Myocyte (in vitro differentiated cells): Measurements from ENCODE around the gene TRUB2. TPM values are rescaled to one million over a fixed set of nuclear protein-coding genes. Genes with fewer than 3 reads are reported as not detected.

Experiments
- DNase-seq: peaks from one replicate; pipeline ENCODE4 v3.0.0-alpha.2; 2012; ENCODE audit warnings: low read depth
- polyA plus RNA-seq: library from polyadenylated mRNA; unstranded; fragments of >200 nt; gene quantifications from one replicate; pipeline ENCODE4 v1.2.1, GENCODE V29; 2012; ENCODE audit warnings: missing spikeins
- total RNA-seq: library from RNA; depleted of rRNA; stranded (reverse); fragments of >200 nt; gene quantifications from 2 replicates; pipeline ENCODE4 v1.2.3, GENCODE V29; 2014

The TRUB2 gene, protein sequence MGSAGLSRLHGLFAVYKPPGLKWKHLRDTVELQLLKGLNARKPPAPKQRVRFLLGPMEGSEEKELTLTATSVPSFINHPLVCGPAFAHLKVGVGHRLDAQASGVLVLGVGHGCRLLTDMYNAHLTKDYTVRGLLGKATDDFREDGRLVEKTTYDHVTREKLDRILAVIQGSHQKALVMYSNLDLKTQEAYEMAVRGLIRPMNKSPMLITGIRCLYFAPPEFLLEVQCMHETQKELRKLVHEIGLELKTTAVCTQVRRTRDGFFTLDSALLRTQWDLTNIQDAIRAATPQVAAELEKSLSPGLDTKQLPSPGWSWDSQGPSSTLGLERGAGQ
- total RNA-seq, result 13.2 and 17.3 TPM in 2 replicates
- 31.9 TPM for polyA plus RNA-seq

GRCh38 chr9:128322404-128323211 is at the start of gene TRUB2, which contains the start of gene COQ4:
TRUB2 (minus strand) TSS chr9:128322447; CDS start chr9:128322408, 39 bp downstream.
COQ4 (plus strand) TSS chr9:128322839; CDS start chr9:128322859, 20 bp downstream.
- peak; percentile 98 for DNase-seq

- no peak for DNase-seq
Observed at GRCh38 chr9:128371630-128372117, 49.4 kb upstream of the TRUB2 start.

DNA sequence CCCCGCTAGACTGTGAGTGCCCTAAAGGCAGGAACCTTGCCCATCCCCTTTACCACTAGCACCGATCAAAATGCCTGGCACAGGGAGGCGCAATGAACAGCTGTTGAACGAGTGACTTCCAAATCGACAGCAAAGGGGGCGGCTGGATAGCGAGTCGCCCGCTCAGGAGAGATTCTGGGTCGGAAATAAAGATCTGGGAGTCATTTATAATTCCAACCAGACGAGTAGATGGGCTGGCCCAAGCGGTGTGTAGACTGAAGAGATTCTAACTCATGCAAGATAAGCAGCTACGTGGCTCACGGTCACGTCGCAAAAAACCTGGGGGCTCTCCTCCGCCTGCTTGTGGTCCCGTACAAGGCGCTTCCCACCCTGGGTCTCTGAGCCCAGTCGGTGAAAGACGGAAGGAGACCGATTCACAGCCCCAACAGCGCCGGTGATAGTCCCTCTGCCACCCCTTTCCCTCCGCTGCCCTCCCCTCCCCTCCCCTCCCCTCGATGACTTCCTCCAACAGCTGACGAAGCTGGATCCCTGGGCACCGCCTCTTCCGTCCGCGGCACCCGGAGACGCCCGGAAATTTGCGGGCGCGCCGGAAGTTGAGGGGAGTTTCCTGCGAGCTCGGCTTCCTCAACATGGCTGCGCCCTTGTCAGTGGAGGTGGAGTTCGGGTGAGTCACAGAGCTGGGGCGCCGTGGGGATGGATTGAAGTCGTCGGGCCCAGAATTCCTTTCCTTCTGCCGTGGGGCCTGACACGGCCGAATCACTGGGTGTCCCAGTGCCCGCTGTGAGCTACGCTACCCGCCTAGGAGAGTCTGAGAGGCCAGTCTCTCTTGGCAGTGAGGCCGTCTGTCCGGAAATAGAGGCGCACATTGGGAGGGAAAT is 48.7 kb upstream of the TRUB2 start, which contains the start of gene URM1:
TSS of gene URM1 (plus strand) at position 623 of the 878 bp plus-strand sequence. CDS start at position 630, 7 bp downstream.
- peak; percentile 97 for DNase-seq

DNA sequence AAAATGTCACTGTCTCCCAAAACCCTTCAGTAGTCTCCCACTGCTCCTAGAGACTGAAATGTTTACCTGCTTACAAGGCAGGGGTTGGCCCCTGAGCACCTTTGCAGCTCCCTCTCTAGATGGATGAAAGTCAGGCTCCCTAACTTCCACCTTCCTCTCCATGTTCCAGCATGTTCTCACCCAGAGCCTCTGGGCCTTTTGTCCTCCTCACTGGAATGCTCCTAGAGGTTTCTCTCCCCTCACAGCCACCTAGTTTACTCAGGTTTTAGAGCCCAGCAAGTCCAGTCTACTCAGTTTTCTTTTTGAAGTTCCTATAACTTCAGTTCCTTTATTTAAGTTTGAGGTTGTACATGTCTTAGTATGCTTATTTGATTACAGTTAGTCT is 48.1 kb upstream of the TRUB2 start:
- no peak for DNase-seq

DNA sequence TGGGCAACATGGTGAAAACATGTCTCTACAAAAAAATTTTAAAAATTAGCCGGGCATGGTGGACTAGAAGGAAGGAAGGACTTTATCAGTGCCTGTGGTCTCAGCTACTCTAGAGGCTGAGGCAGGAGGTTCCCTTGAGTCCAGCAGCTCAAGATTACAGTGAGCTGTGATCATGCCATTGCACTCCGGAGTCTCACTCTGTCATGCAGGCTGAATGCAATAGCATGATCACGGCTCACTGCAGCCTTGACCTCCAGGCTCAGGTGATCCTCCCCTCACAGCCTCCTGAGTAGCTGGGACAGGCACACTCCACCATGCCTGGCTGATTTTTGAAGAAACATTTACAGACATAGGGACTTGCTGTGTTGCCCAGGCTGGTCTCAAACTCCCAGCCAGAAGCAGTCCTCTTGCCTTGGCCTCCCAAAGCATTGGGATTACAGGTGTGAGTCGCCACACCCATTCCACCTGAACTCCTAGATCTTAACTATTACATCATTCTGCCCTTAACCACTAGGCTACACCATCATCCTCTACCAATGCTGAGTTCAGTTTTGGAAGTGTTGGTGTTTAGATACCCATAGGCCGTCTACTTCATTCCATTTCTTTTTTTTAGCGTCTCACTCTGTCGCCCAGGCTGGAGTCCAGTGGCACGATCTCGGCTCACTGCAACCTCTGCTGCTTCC is 46.9 kb upstream of the TRUB2 start:
- DNase-seq, result no peak

DNA sequence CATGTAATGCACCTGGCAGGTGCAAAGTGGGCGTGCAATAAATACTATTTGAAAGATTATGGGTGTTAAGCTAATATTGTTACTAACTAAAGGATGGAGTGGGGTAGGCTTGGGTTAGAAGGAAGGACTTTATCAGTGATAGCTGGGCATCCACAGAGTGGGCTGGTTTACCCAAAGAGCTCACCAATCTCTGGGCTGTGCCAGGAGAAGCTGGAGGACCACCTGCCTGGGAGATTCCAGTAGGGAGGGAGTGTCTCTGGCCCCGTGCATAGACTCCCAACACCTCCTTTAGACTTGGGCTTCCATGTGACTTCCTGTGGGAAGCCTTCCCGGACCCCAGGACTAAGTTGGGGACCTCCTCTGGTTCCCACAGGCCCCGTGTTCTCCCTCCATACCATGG is 43.3 kb upstream of the TRUB2 start:
- DNase-seq, result no peak

DNA sequence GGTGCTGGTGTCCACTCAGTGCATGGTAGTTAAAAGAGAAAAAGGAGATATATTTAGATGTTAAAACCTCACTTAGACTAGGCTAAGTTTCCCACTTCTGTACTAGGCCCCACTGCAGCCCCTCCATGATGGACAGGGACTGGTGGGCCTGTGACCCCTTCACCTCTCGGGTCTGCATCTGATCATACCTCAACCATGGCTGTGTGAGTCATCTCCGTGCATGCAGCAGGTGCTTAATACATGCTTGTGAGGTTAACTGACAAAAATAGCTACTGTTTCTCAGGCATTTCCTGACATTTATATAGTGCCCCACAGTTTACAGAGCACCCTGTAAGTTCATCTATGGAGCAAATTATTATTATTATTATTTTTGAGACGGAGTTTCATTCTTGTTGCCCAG is 40.5 kb upstream of the TRUB2 start:
- peak; percentile 50 for DNase-seq

DNA sequence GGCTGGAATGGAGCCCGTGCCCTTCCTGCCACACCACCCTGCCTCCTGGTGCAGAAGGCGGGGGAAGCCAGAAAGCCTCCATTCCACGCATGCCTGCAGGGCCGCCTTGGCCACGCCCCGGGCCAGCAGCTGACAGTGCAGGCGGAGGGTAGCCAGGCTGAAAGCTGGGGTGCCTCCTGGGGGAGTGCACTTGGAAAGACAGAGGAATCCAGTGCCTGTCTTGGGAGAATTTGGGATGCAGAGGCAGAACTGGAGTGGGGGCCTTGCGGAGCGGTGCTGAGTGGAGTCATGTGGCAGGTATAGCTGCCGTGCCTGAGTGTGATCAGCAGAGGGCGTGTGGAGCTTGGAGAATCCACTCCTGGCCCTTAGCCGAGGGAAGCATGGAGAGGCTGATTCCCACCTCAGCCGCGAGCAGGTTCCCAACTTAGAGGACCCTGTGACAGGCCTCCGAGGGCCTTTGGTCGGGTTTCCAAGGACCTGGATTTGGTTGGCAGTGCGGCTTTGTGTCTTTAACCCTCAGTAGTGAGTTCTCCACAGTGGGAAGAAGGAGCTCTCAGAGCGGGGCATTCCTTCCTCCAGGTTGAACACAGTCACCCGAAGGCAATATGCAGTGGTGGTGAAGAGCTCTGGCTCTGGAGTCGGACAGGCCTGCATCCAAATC is 39.9 kb upstream of the TRUB2 start:
- DNase-seq, result peak; percentile 96

GRCh38 chr9:128361296-128361985 is 39.2 kb upstream of the TRUB2 start:
- peak; percentile 91 for DNase-seq

DNA sequence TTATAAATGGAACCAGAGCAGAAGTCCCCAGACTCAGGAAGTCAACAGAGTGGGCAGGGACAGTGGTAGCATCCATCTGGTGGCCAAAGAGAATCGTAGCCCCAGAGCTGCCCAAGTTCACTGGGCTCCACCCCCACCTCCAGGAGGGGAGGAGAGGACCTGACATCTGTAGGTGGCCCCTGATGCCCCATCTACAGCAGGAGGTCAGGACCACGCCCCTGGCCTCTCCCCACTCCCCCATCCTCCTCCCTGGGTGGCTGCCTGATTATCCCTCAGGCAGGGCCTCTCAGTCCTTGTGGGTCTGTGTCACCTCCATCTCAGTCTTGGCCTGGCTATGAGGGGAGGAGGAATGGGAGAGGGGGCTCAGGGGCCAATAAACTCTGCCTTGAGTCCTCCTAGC is 38.6 kb upstream of the TRUB2 start:
- DNase-seq, result no peak

DNA sequence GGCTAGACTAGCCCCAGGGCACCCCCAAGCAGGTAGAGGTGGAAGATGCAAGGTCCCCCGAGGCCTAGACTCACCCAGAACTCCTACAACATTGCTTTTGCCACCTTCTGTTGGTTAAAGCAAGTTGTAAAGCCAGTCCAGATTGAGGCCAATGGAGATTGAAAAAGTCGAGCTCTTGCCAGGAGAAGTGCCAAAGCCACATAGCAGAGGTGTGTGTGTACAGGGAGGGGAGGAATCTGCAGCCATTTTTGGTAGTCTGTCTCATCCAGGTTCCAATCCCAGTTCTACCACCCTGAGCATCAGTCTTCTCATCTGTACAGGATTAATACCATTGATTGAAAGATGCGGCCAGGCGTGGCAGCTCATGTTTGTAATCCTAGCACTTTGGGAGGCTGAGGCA is 36.6 kb upstream of the TRUB2 start:
- DNase-seq, result no peak

- no peak for DNase-seq
Observed at GRCh38 chr9:128358090-128358489, 35.8 kb upstream of the TRUB2 start.

- no peak for DNase-seq
Observed at GRCh38 chr9:128355451-128355850, 33.2 kb upstream of the TRUB2 start.

DNA sequence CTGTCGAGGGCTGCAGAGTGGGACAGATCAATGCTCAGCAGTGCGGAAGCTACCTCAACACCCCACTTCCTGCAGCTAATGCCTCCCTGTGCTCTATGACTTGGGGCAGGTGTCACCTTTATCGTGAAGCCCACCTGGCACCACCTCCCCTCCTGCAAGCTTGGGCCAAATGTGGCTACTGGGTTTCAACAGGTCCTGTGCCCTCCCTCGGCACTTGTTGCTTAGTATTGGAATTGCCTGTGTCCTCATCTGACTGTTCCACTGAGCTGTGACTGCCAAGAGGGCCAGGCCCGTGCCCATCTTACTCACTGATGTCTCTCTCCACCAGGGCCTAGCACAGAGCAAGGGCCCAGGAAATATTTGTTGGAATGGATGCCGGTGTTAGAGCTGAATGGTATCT is 27.5 kb upstream of the TRUB2 start:
- DNase-seq, result no peak

DNA sequence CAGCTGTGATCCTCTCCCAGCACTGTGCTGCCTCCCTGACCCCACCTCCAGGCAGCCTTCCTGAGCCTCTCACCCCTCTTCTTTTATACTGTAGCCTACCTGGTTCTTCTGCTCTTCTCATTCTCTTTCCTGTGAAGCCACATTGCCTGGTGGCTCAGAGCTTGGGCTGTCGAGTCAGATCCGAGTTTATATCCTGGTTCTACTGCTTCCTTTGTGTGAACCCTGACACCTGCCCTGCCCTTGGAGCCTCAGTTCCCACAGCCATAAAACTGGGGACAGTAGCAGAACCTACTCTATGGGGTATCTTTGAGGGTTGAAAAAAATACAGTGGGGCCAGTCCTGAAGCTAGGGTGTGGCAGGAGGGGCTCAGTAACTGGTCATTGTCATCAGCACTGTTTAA is 26.9 kb upstream of the TRUB2 start:
- no peak for DNase-seq

- no peak for DNase-seq
Observed at GRCh38 chr9:128344931-128345605, 22.8 kb upstream of the TRUB2 start.

GRCh38 chr9:128343855-128344254 is 21.6 kb upstream of the TRUB2 start:
- DNase-seq, result no peak

DNA sequence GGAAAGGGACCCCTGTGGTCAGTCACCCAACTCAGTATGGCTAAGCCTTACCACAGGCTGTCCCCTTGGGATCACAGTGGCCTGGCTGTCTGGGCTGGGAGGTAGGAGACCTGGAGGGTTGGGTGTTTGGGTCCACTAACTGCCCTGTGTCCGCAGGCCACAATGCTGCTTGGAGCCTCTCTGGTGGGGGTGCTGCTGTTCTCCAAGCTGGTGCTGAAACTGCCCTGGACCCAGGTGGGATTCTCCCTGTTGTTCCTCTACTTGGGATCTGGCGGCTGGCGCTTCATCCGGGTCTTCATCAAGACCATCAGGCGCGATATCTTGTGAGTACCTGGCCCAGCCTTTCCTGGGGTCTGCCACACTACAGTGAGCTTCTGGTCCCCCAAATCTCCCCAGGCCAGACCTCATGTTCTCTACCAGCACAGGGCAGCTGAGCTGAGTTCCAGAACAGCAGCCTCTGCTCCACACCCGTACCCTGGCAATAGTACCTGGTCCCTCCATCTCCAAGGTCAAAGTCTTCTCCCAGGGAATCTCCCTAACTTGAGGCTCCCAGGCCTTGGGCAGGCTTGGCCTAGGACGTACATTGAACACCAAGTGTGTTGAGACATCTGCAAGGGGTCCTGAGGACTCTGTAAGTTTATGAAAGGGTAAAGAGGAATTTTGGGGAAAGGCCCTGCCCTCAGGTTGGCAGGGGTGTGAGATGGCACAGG is 20.9 kb upstream of the TRUB2 start:
- no peak for DNase-seq
